ENCODE results near the gene PDCD6IP. TPM values are rescaled to one million over a fixed set of nuclear protein-coding genes. Genes with fewer than 3 reads are reported as not detected.

Gene PDCD6IP
- total RNA-seq, 1 donor from 2014 or later, result 203 TPM

GRCh38 chr3:33758281-33758680 is 40.1 kb upstream of the PDCD6IP start:
- H3K36me3 Mint-ChIP-seq (ENCODE audit: low read depth, unreplicated experiment), result no peaks in the 10 kb centered on the region
- TF ChIP-seq, protein P1, sequence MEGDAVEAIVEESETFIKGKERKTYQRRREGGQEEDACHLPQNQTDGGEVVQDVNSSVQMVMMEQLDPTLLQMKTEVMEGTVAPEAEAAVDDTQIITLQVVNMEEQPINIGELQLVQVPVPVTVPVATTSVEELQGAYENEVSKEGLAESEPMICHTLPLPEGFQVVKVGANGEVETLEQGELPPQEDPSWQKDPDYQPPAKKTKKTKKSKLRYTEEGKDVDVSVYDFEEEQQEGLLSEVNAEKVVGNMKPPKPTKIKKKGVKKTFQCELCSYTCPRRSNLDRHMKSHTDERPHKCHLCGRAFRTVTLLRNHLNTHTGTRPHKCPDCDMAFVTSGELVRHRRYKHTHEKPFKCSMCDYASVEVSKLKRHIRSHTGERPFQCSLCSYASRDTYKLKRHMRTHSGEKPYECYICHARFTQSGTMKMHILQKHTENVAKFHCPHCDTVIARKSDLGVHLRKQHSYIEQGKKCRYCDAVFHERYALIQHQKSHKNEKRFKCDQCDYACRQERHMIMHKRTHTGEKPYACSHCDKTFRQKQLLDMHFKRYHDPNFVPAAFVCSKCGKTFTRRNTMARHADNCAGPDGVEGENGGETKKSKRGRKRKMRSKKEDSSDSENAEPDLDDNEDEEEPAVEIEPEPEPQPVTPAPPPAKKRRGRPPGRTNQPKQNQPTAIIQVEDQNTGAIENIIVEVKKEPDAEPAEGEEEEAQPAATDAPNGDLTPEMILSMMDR (IDR thresholded peaks at IDR 0.05; ENCODE audit: insufficient read depth, low read depth, low read length), result no peak
- TF ChIP-seq EZH2 (IDR thresholded peaks at IDR 0.05; ENCODE audit: insufficient read depth, low read length), result no peak
- no peaks in the 10 kb centered on the region for H4K20me1 ChIP-seq (ENCODE audit: insufficient read depth, low read length)
- no peaks in the 10 kb centered on the region for H3K79me2 ChIP-seq (ENCODE audit: insufficient read depth, low read length)
- H3K9ac ChIP-seq (ENCODE audit: low read length), result no peak overlapping the region
- no peak for DNase-seq (ENCODE audit: low read depth)
- peaks cover 15% of the 10 kb centered on the region for H3K9me3 Mint-ChIP-seq (ENCODE audit: unreplicated experiment)
- no peak overlapping the region for H3K4me3 Mint-ChIP-seq (ENCODE audit: unreplicated experiment)
- H2AFZ ChIP-seq (ENCODE audit: low read depth, low read length), result no peak overlapping the region
- no peaks in the 10 kb centered on the region for H3K36me3 ChIP-seq (ENCODE audit: insufficient read depth, low read length)
- H3K4me1 Mint-ChIP-seq (ENCODE audit: low read depth, unreplicated experiment), result no peaks in the 10 kb centered on the region
- no peak overlapping the region for H3K27ac Mint-ChIP-seq (ENCODE audit: unreplicated experiment)
- H3K4me3 ChIP-seq (ENCODE audit: insufficient read depth, low read depth, low read length), result no peak overlapping the region
- H3K27me3 ChIP-seq (ENCODE audit: insufficient read depth, low read length), result no peaks in the 10 kb centered on the region
- H3K27ac ChIP-seq (ENCODE audit: low read depth, low read length), result no peak overlapping the region
- no peaks in the 10 kb centered on the region for H3K27me3 Mint-ChIP-seq (ENCODE audit: low read depth, unreplicated experiment)
- FAIRE-seq, result no peak
- no peak overlapping the region for H3K4me2 ChIP-seq (ENCODE audit: low read length)
- no peaks in the 10 kb centered on the region for H3K4me1 ChIP-seq (ENCODE audit: insufficient read depth, low read length)
- no peaks in the 10 kb centered on the region for H3K9me3 ChIP-seq (ENCODE audit: insufficient read depth, low read depth, low read length)

DNA sequence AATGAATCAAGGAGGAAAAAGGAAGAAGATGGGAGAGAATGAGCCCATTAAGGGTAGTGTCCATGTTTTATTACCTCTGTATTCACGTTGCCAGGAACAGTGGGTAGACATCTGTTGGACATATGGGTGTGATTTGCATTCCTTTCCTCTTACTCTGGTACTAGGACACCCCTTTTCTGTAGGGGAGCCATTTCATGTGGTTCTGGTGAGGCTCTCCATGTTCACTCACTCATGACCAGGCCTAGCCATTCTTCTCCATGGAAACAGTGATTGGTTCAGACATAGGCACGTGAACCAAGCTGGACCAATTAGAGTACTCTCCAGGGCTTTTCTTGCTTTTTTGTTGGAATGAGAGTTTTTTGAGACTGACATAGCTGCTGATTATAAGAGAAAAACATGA is 39.6 kb upstream of the PDCD6IP start:
- Mint-ChIP-seq H3K36me3 (ENCODE audit: low read depth, unreplicated experiment) (no peaks in the 10 kb centered on the region), H3K27me3 (ENCODE audit: low read depth, unreplicated experiment) (no peaks in the 10 kb centered on the region), H3K27ac (ENCODE audit: unreplicated experiment) (no peak overlapping the region), H3K9me3 (ENCODE audit: unreplicated experiment) (peaks cover 15% of the 10 kb centered on the region), H3K4me1 (ENCODE audit: low read depth, unreplicated experiment) (no peaks in the 10 kb centered on the region), H3K4me3 (ENCODE audit: unreplicated experiment) (no peak overlapping the region)
- Histone ChIP-seq H3K27ac (ENCODE audit: low read depth, low read length) (no peak overlapping the region), H3K9ac (ENCODE audit: low read length) (no peak overlapping the region), H3K4me3 (ENCODE audit: insufficient read depth, low read depth, low read length) (no peak overlapping the region), H3K36me3 (ENCODE audit: insufficient read depth, low read length) (no peaks in the 10 kb centered on the region), H2AFZ (ENCODE audit: low read depth, low read length) (no peak overlapping the region), H3K4me2 (ENCODE audit: low read length) (no peak overlapping the region), H3K27me3 (ENCODE audit: insufficient read depth, low read length) (no peaks in the 10 kb centered on the region), H3K79me2 (ENCODE audit: insufficient read depth, low read length) (no peaks in the 10 kb centered on the region), H3K4me1 (ENCODE audit: insufficient read depth, low read length) (no peaks in the 10 kb centered on the region), H3K9me3 (ENCODE audit: insufficient read depth, low read depth, low read length) (no peaks in the 10 kb centered on the region), H4K20me1 (ENCODE audit: insufficient read depth, low read length) (no peaks in the 10 kb centered on the region)
- no peak for TF ChIP-seq EZH2 (IDR thresholded peaks at IDR 0.05; ENCODE audit: insufficient read depth, low read length)
- TF ChIP-seq, protein P1 (IDR thresholded peaks at IDR 0.05; ENCODE audit: insufficient read depth, low read depth, low read length), result no peak
- FAIRE-seq (no peak), DNase-seq (ENCODE audit: low read depth) (peak; percentile 8)

DNA sequence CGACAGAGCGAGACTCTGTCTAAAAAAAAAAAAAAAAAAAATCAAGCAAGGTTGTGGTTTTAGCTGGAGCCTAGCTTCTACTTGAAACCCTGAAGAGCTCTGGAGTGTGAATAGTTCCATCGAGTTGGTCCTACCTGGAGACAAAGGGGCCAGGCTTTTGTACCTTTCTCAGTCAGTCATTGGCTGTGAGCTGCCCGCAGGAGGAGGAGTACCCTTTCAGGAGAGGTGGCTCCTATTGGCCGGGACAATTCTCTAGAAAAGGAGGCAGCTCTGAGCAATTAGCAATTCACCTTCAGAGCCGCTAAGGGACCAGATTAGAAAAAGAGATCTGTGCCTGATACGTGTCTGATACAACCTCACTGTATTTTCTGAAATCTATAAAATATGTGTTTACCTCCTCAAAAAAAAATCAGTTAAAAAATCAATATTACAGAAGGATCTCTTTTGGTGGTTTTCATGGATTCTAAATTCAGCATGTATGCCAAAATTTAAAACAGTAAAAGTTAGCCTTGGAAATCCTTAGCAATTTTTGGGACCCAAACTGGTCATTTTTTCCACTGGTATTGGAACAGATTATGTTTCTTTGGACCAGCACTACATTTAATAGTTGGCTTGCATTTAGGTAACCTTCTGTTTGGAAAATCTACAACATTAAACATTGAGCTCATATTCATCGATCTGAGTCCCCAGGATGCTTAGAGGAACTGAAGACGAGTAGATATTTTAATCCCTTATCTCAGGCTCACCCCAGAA is 29.7 kb upstream of the PDCD6IP start:
- Mint-ChIP-seq H3K9me3 (ENCODE audit: unreplicated experiment) (peaks cover 3% of the 10 kb centered on the region), H3K36me3 (ENCODE audit: low read depth, unreplicated experiment) (no peaks in the 10 kb centered on the region), H3K4me1 (ENCODE audit: low read depth, unreplicated experiment) (peaks cover 5% of the 10 kb centered on the region), H3K27ac (ENCODE audit: unreplicated experiment) (no peak overlapping the region), H3K4me3 (ENCODE audit: unreplicated experiment) (no peak overlapping the region), H3K27me3 (ENCODE audit: low read depth, unreplicated experiment) (peaks cover 2% of the 10 kb centered on the region)
- Histone ChIP-seq H3K9ac (ENCODE audit: low read length) (no peak overlapping the region), H3K4me1 (ENCODE audit: insufficient read depth, low read length) (no peaks in the 10 kb centered on the region), H3K4me3 (ENCODE audit: insufficient read depth, low read depth, low read length) (no peak overlapping the region), H2AFZ (ENCODE audit: low read depth, low read length) (no peak overlapping the region), H3K27me3 (ENCODE audit: insufficient read depth, low read length) (no peaks in the 10 kb centered on the region), H3K79me2 (ENCODE audit: insufficient read depth, low read length) (no peaks in the 10 kb centered on the region), H3K4me2 (ENCODE audit: low read length) (no peak overlapping the region), H3K9me3 (ENCODE audit: insufficient read depth, low read depth, low read length) (no peaks in the 10 kb centered on the region), H3K36me3 (ENCODE audit: insufficient read depth, low read length) (no peaks in the 10 kb centered on the region), H4K20me1 (ENCODE audit: insufficient read depth, low read length) (no peaks in the 10 kb centered on the region), H3K27ac (ENCODE audit: low read depth, low read length) (no peak overlapping the region)
- FAIRE-seq, result no peak
- no peak for TF ChIP-seq EZH2 (IDR thresholded peaks at IDR 0.05; ENCODE audit: insufficient read depth, low read length)
- TF ChIP-seq, protein P1 (IDR thresholded peaks at IDR 0.05; ENCODE audit: insufficient read depth, low read depth, low read length), result no peak
- no peak for DNase-seq (ENCODE audit: low read depth)

Measured in astrocyte (in vitro differentiated cells and primary cell).